Measurements from ENCODE around the gene GNAS. TPM values are rescaled to one million over a fixed set of nuclear protein-coding genes. Genes with fewer than 3 reads are reported as not detected.

The GNAS gene
- total RNA-seq, 2 experiments from 2014 or later = 723 to 764 TPM

GRCh38 chr20:58891718-58892140, 39.2 kb downstream of the GNAS start:
- ChIA-PET CTCF (no interaction called here), POLR2A (interaction anchor here (0.9 to 1.4 kb wide), 4 partner anchors 90 to 268 kb away, joined by 3 to 8 read pairs (median 7); partner anchors contain the start of genes ATP5F1E, NELFCD and PRELID3B)

GRCh38 chr20:58892141-58892931, 39.8 kb downstream of the GNAS start:
- ChIA-PET POLR2A (interaction anchor here (1.0 to 1.4 kb wide), 2 partner anchors 16 to 150 kb away, joined by 3 to 8 read pairs; partner anchors contain the start of gene PRELID3B), CTCF (interaction anchor here (0.7 kb wide), 1 partner anchor 16 kb away, joined by 3 read pairs; no protein-coding TSS in a partner anchor)

- CTCF ChIA-PET = interaction anchor here (0.7 kb wide), 1 partner anchor 16 kb away, joined by 3 read pairs; no protein-coding TSS in a partner anchor
- POLR2A ChIA-PET = interaction anchor here (1.0 kb wide), 1 partner anchor 15 kb away, joined by 3 read pairs; no protein-coding TSS in a partner anchor
Observed at GRCh38 chr20:58892932-58893224, 40.4 kb downstream of the GNAS start.

GRCh38 chr20:58893355-58894120, 41.0 kb downstream of the GNAS start:
- ChIA-PET POLR2A (interaction anchor here (0.5 to 1.0 kb wide), 2 partner anchors 14 to 138 kb away, joined by 3 read pairs; no protein-coding TSS in a partner anchor), CTCF (no interaction called here)

GRCh38 chr20:58894652-58895447, 42.3 kb downstream of the GNAS start:
- CTCF ChIA-PET = no interaction called here
- POLR2A ChIA-PET = no interaction called here

GRCh38 chr20:58895448-58896180, 43.1 kb downstream of the GNAS start:
- POLR2A ChIA-PET = no interaction called here
- CTCF ChIA-PET = no interaction called here

- ChIA-PET CTCF (no interaction called here), POLR2A (no interaction called here)
Observed at GRCh38 chr20:58896820-58897219, 44.3 kb downstream of the GNAS start.

GRCh38 chr20:58897488-58897887, 45.0 kb downstream of the GNAS start:
- POLR2A ChIA-PET = no interaction called here

GRCh38 chr20:58898629-58899408, 46.3 kb downstream of the GNAS start:
- ChIA-PET POLR2A (no interaction called here), CTCF (no interaction called here)

More at GRCh38 chr20:58897488-58897887, 45.0 kb downstream of the GNAS start:
- CTCF ChIA-PET = no interaction called here

GRCh38 chr20:58899512-58899911, 47.0 kb downstream of the GNAS start:
- POLR2A ChIA-PET = no interaction called here

GRCh38 chr20:58900397-58900796, 47.9 kb downstream of the GNAS start:
- POLR2A ChIA-PET = no interaction called here
- CTCF ChIA-PET = interaction anchor here (1.2 kb wide), 1 partner anchor 14 kb away, joined by 3 read pairs; no protein-coding TSS in a partner anchor

More at GRCh38 chr20:58899512-58899911, 47.0 kb downstream of the GNAS start:
- CTCF ChIA-PET = no interaction called here

- CTCF ChIA-PET = interaction anchor here (1.2 kb wide), 1 partner anchor 16 kb away, joined by 3 read pairs; no protein-coding TSS in a partner anchor
- POLR2A ChIA-PET = no interaction called here
Observed at GRCh38 chr20:58901488-58902402, 49.2 kb downstream of the GNAS start.

- ChIA-PET POLR2A (interaction anchor here (0.7 kb wide), 1 partner anchor 322 kb away, joined by 3 read pairs; no protein-coding TSS in a partner anchor), CTCF (interaction anchor here (0.6 to 0.9 kb wide), 2 partner anchors 170 to 339 kb away, joined by 3 to 4 read pairs; no protein-coding TSS in a partner anchor)
Observed at GRCh38 chr20:58903614-58904013, 51.1 kb downstream of the GNAS start.

- ChIA-PET CTCF (no interaction called here), POLR2A (no interaction called here)
Observed at GRCh38 chr20:58905236-58905635, 52.7 kb downstream of the GNAS start.

- ChIA-PET POLR2A (no interaction called here), CTCF (no interaction called here)
Observed at GRCh38 chr20:58906111-58906510, 53.6 kb downstream of the GNAS start.

- ChIA-PET POLR2A (interaction anchor here (0.7 to 1.2 kb wide), 3 partner anchors 18 to 1516 kb away, joined by 3 to 4 read pairs (median 4); partner anchors contain the start of genes NELFCD and RBM38), CTCF (no interaction called here)
Observed at GRCh38 chr20:58906894-58907293, 54.4 kb downstream of the GNAS start.
